ENCODE data around the gene CLCA4.

The CLCA4 gene

DNA sequence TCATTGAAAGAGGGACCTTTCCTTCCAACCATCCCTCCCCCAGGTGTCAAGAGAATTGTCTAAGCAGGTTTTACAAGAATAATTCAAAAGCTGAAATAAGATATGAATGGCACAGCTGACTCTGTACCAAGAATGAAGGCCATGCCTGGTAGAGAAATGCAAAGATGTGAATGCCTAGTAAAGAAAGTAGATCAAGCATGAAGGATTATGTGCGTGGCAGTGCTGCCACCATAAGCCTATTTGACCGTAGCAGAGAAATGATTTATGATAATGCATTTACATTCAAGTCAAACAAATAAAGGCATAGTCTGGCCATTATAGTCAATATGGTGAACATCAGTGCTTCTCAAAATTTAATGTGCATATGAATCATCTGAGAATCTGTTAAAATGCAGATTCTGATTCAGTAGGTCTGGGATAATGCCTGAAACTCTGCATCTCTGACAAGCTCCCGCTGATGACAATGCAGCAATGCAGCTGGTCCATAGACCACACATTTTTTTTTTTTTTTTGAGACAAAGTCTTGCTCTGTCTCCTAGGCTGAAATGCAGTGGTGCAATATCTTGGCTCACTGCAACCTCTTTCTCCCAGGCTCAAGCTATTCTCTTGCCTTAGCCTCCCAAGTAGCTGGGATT is 16.6 kb upstream of the CLCA4 start:
- Histone ChIP-seq H3K27me3 (ENCODE audit: insufficient read depth, low read depth) (no peaks in the 10 kb centered on the region), H3K9ac (no peak overlapping the region), H4K20me1 (ENCODE audit: insufficient read depth) (no peaks in the 10 kb centered on the region), H3K4me2 (no peak overlapping the region), H3K36me3 (ENCODE audit: insufficient read depth) (no peaks in the 10 kb centered on the region), H3K4me1 (ENCODE audit: low read depth, poor library complexity, severe bottlenecking) (no peaks in the 10 kb centered on the region), H3K79me2 (ENCODE audit: insufficient read depth, low read depth) (no peaks in the 10 kb centered on the region), H3K4me3 (IDR thresholded peaks at IDR 0.05; ENCODE audit: insufficient read depth, low read depth, low read length) (no peak overlapping the region), H2AFZ (ENCODE audit: low read depth) (no peak overlapping the region), H3K27ac (no peak overlapping the region)
- TF ChIP-seq, protein P1, sequence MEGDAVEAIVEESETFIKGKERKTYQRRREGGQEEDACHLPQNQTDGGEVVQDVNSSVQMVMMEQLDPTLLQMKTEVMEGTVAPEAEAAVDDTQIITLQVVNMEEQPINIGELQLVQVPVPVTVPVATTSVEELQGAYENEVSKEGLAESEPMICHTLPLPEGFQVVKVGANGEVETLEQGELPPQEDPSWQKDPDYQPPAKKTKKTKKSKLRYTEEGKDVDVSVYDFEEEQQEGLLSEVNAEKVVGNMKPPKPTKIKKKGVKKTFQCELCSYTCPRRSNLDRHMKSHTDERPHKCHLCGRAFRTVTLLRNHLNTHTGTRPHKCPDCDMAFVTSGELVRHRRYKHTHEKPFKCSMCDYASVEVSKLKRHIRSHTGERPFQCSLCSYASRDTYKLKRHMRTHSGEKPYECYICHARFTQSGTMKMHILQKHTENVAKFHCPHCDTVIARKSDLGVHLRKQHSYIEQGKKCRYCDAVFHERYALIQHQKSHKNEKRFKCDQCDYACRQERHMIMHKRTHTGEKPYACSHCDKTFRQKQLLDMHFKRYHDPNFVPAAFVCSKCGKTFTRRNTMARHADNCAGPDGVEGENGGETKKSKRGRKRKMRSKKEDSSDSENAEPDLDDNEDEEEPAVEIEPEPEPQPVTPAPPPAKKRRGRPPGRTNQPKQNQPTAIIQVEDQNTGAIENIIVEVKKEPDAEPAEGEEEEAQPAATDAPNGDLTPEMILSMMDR (conservative IDR thresholded peaks at IDR 0.05; ENCODE audit: low read depth, low read length) = no peak

GRCh38 chr1:86537928-86538695 is 8.8 kb upstream of the CLCA4 start:
- Histone ChIP-seq H3K9ac (no peak overlapping the region), H2AFZ (ENCODE audit: low read depth) (no peak overlapping the region), H4K20me1 (ENCODE audit: insufficient read depth) (no peaks in the 10 kb centered on the region), H3K4me2 (no peak overlapping the region), H3K27ac (no peak overlapping the region), H3K79me2 (ENCODE audit: insufficient read depth, low read depth) (no peaks in the 10 kb centered on the region), H3K36me3 (ENCODE audit: insufficient read depth) (no peaks in the 10 kb centered on the region), H3K4me3 (IDR thresholded peaks at IDR 0.05; ENCODE audit: insufficient read depth, low read depth, low read length) (no peak overlapping the region), H3K4me1 (ENCODE audit: low read depth, poor library complexity, severe bottlenecking) (no peaks in the 10 kb centered on the region), H3K27me3 (ENCODE audit: insufficient read depth, low read depth) (no peaks in the 10 kb centered on the region)
- TF ChIP-seq, protein P1 (conservative IDR thresholded peaks at IDR 0.05; ENCODE audit: low read depth, low read length) = no peak

- Histone ChIP-seq H3K9ac (no peak overlapping the region), H3K36me3 (ENCODE audit: insufficient read depth) (no peaks in the 10 kb centered on the region), H4K20me1 (ENCODE audit: insufficient read depth) (no peaks in the 10 kb centered on the region), H2AFZ (ENCODE audit: low read depth) (no peak overlapping the region), H3K4me3 (IDR thresholded peaks at IDR 0.05; ENCODE audit: insufficient read depth, low read depth, low read length) (no peak overlapping the region), H3K4me2 (no peak overlapping the region), H3K27me3 (ENCODE audit: insufficient read depth, low read depth) (no peaks in the 10 kb centered on the region), H3K79me2 (ENCODE audit: insufficient read depth, low read depth) (no peaks in the 10 kb centered on the region), H3K4me1 (ENCODE audit: low read depth, poor library complexity, severe bottlenecking) (no peaks in the 10 kb centered on the region), H3K27ac (no peak overlapping the region)
- TF ChIP-seq, protein P1 (conservative IDR thresholded peaks at IDR 0.05; ENCODE audit: low read depth, low read length) = no peak
These were observed 8.1 kb upstream of the CLCA4 start for GRCh38 chr1:86538775-86539174.

DNA sequence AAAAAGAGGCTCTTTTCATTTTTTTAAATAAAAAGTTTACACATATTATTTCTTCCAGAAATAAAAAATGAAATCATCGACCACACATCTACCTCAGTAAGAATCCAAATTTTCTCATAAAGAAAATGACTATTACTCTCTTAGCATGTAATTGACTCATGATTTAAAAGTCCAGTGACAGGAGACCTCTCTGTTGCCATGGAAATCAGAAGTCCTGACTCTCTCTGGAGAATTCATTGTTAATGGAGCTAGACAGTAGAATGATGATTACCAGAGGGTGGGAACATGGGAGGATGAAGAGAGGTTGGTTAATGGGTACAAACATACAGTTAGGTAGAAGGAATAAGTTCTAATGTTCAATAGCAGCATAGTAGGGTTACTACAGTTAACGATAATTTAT is 5.0 kb upstream of the CLCA4 start:
- TF ChIP-seq, protein P1 (conservative IDR thresholded peaks at IDR 0.05; ENCODE audit: low read depth, low read length) = no peak
- Histone ChIP-seq H3K4me2 (no peak overlapping the region), H3K9ac (no peak overlapping the region), H3K4me1 (ENCODE audit: low read depth, poor library complexity, severe bottlenecking) (no peaks in the 10 kb centered on the region), H3K79me2 (ENCODE audit: insufficient read depth, low read depth) (no peaks in the 10 kb centered on the region), H3K4me3 (IDR thresholded peaks at IDR 0.05; ENCODE audit: insufficient read depth, low read depth, low read length) (no peak overlapping the region), H3K36me3 (ENCODE audit: insufficient read depth) (no peaks in the 10 kb centered on the region), H3K27ac (no peak overlapping the region), H2AFZ (ENCODE audit: low read depth) (no peak overlapping the region), H4K20me1 (ENCODE audit: insufficient read depth) (no peaks in the 10 kb centered on the region), H3K27me3 (ENCODE audit: insufficient read depth, low read depth) (no peaks in the 10 kb centered on the region)
